OCI-LY7 (cell line): ENCODE results near the gene SCN8A.

ENCODE experiments used
- CTCF ChIP-seq: fragments of 200-600 bp; sonication (generic); conservative IDR thresholded peaks from 2 replicates; pipeline ENCODE4 v1.5.1; 2014; ENCODE audit warnings: mild to moderate bottlenecking, antibody characterized with exemption, low read length, moderate library complexity, mixed read lengths
- EZH2phosphoT487 ChIP-seq: fragments of 200-600 bp; sonication (generic); IDR thresholded peaks from 2 replicates; pipeline ENCODE4 v1.6.1; 2018; ENCODE audit warnings: low read depth, borderline replicate concordance, mild to moderate bottlenecking, mixed run types, antibody characterized with exemption, low read length, moderate library complexity, mixed read lengths

- TF ChIP-seq CTCF (no peak), EZH2phosphoT487 (no peak)
Observed at GRCh38 chr12:51687177-51687576, 96.1 kb downstream of the SCN8A start.
